ENCODE measurements around the gene BARX1.
A peak's percentile ranks its signal among the peaks of the same experiment; 100 is the strongest.
"Not testable (repeated sequence)": the region's sequence is repeated elsewhere in the genome, so short reads cannot be mapped to it uniquely, and the experiment has no call there.

BARX1 gene

GRCh38 chr9:93975262-93975661 lies 20.1 kb upstream of the BARX1 start:
- Mint-ChIP-seq H3K36me3 (no peaks in the 10 kb centered on the region), H3K4me1 (no peaks in the 10 kb centered on the region), H3K27me3 (peaks cover 56% of the 10 kb centered on the region), H3K27ac (no peak overlapping the region), H3K4me3 (no peak overlapping the region), H3K9me3 (peaks cover 14% of the 10 kb centered on the region)
- ATAC-seq: no peak

- H3K9me3 Mint-ChIP-seq: peaks cover 14% of the 10 kb centered on the region
- ATAC-seq: no peak
- H3K27me3 Mint-ChIP-seq: peaks cover 53% of the 10 kb centered on the region
- H3K4me1 Mint-ChIP-seq: no peaks in the 10 kb centered on the region
- no peak overlapping the region for H3K27ac Mint-ChIP-seq
- H3K36me3 Mint-ChIP-seq: no peaks in the 10 kb centered on the region
- H3K4me3 Mint-ChIP-seq: no peak overlapping the region
Measured at GRCh38 chr9:93974151-93974550, 19.0 kb upstream of the BARX1 start.

- not testable (repeated sequence) for H3K36me3 Mint-ChIP-seq, H3K4me3 Mint-ChIP-seq
Measured at GRCh38 chr9:93972655-93973054, 17.5 kb upstream of the BARX1 start.

GRCh38 chr9:93969328-93969661 lies 14.1 kb upstream of the BARX1 start:
- ATAC-seq: no peak
- Mint-ChIP-seq H3K4me1 (no peaks in the 10 kb centered on the region), H3K27me3 (peaks cover 73% of the 10 kb centered on the region), H3K9me3 (peaks cover 14% of the 10 kb centered on the region), H3K27ac (no peak overlapping the region), H3K36me3 (no peaks in the 10 kb centered on the region), H3K4me3 (no peak overlapping the region)

More at GRCh38 chr9:93972655-93973054, 17.5 kb upstream of the BARX1 start:
- ATAC-seq, H3K4me1 Mint-ChIP-seq, H3K27ac Mint-ChIP-seq: not testable (repeated sequence)
- peaks cover 50% of the 10 kb centered on the region for H3K27me3 Mint-ChIP-seq
- peaks cover 14% of the 10 kb centered on the region for H3K9me3 Mint-ChIP-seq

GRCh38 chr9:93968451-93969327 lies 13.5 kb upstream of the BARX1 start:
- peaks cover 14% of the 10 kb centered on the region for H3K9me3 Mint-ChIP-seq
- H3K4me1 Mint-ChIP-seq: no peaks in the 10 kb centered on the region
- H3K4me3 Mint-ChIP-seq: no peak overlapping the region
- peaks cover 76% of the 10 kb centered on the region for H3K27me3 Mint-ChIP-seq
- H3K36me3 Mint-ChIP-seq: no peaks in the 10 kb centered on the region
- no peak for ATAC-seq
- H3K27ac Mint-ChIP-seq: no peak overlapping the region

GRCh38 chr9:93967020-93967803 lies 12.1 kb upstream of the BARX1 start:
- Mint-ChIP-seq H3K36me3 (no peaks in the 10 kb centered on the region), H3K9me3 (peaks cover 7% of the 10 kb centered on the region), H3K27me3 (peaks cover 81% of the 10 kb centered on the region), H3K27ac (no peak overlapping the region), H3K4me1 (peaks cover 9% of the 10 kb centered on the region), H3K4me3 (no peak overlapping the region)
- ATAC-seq: no peak

- Mint-ChIP-seq H3K4me1 (peaks cover 12% of the 10 kb centered on the region), H3K9me3 (peaks cover 3% of the 10 kb centered on the region), H3K27me3 (peaks cover 82% of the 10 kb centered on the region), H3K27ac (no peak overlapping the region), H3K36me3 (peaks cover 2% of the 10 kb centered on the region), H3K4me3 (no peak overlapping the region)
- ATAC-seq: no peak
Measured at GRCh38 chr9:93965830-93966577, 10.8 kb upstream of the BARX1 start.

GRCh38 chr9:93964685-93965084 lies 9.5 kb upstream of the BARX1 start:
- peaks cover 88% of the 10 kb centered on the region for H3K27me3 Mint-ChIP-seq
- H3K9me3 Mint-ChIP-seq: no peaks in the 10 kb centered on the region
- H3K4me3 Mint-ChIP-seq: no peak overlapping the region
- no peak overlapping the region for H3K27ac Mint-ChIP-seq
- H3K36me3 Mint-ChIP-seq: peaks cover 6% of the 10 kb centered on the region
- H3K4me1 Mint-ChIP-seq: peaks cover 23% of the 10 kb centered on the region
- ATAC-seq: no peak

- peaks cover 30% of the 10 kb centered on the region for H3K4me1 Mint-ChIP-seq
- H3K27me3 Mint-ChIP-seq: peaks cover 88% of the 10 kb centered on the region
- no peak overlapping the region for H3K27ac Mint-ChIP-seq
- H3K4me3 Mint-ChIP-seq: no peak overlapping the region
- H3K9me3 Mint-ChIP-seq: no peaks in the 10 kb centered on the region
- peaks cover 6% of the 10 kb centered on the region for H3K36me3 Mint-ChIP-seq
- no peak for ATAC-seq
Measured at GRCh38 chr9:93963969-93964368, 8.8 kb upstream of the BARX1 start.

- H3K36me3 Mint-ChIP-seq, H3K9me3 Mint-ChIP-seq, H3K4me3 Mint-ChIP-seq, ATAC-seq, H3K27ac Mint-ChIP-seq: not testable (repeated sequence)
- H3K27me3 Mint-ChIP-seq: peaks cover 88% of the 10 kb centered on the region
- peaks cover 35% of the 10 kb centered on the region for H3K4me1 Mint-ChIP-seq
Measured at GRCh38 chr9:93963489-93963888, 8.3 kb upstream of the BARX1 start.

GRCh38 chr9:93962561-93963440 lies 7.6 kb upstream of the BARX1 start:
- H3K4me3 Mint-ChIP-seq: no peak overlapping the region

GRCh38 chr9:93962017-93962416 lies 6.9 kb upstream of the BARX1 start:
- H3K27ac Mint-ChIP-seq: no peak overlapping the region
- peaks cover 6% of the 10 kb centered on the region for H3K36me3 Mint-ChIP-seq
- no peaks in the 10 kb centered on the region for H3K9me3 Mint-ChIP-seq
- no peak overlapping the region for H3K4me3 Mint-ChIP-seq
- ATAC-seq: no peak
- peaks cover 91% of the 10 kb centered on the region for H3K27me3 Mint-ChIP-seq
- H3K4me1 Mint-ChIP-seq: peaks cover 46% of the 10 kb centered on the region

More at GRCh38 chr9:93962561-93963440, 7.6 kb upstream of the BARX1 start:
- H3K27ac Mint-ChIP-seq: no peak overlapping the region
- H3K4me1 Mint-ChIP-seq: peaks cover 42% of the 10 kb centered on the region
- ATAC-seq: no peak
- H3K27me3 Mint-ChIP-seq: peaks cover 91% of the 10 kb centered on the region
- peaks cover 6% of the 10 kb centered on the region for H3K36me3 Mint-ChIP-seq
- no peaks in the 10 kb centered on the region for H3K9me3 Mint-ChIP-seq

- Mint-ChIP-seq H3K36me3 (peaks cover 6% of the 10 kb centered on the region), H3K9me3 (no peaks in the 10 kb centered on the region), H3K27me3 (peaks cover 91% of the 10 kb centered on the region), H3K4me1 (peaks cover 48% of the 10 kb centered on the region), H3K27ac (peak overlapping the region; percentile 25), H3K4me3 (peak overlapping the region; percentile 48)
- ATAC-seq: no peak
Measured at GRCh38 chr9:93960971-93961841, 6.1 kb upstream of the BARX1 start.

All from stimulated activated memory B cell treated with anti-CD40 and anti-IgM and Interleukin-4, amounts not matched to agents 10 μg/mL and 1 μg/mL and 100 μg/mL, for 72 hours (primary cell).